ENCODE measurements around the gene PARD6B.

DNA sequence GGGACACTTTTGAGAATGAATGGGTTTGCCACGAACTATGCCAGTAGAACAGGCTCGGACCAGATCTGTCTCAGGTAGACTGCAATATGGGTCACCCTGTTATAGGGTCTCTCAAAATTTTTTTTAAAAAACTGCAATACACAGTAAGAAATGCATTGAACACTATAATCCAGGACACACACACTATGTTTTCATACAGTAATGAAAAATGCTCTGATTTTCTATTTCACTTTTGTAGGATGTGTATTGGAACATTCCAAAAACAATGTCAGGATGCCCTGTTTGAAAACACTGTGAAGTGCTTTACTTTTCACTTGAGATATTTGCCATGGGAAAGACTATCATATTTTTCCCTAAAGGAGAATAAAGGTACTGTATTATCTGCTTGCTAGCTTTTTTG lies 25.1 kb downstream of the PARD6B start:
- TF ChIP-seq, protein P1, sequence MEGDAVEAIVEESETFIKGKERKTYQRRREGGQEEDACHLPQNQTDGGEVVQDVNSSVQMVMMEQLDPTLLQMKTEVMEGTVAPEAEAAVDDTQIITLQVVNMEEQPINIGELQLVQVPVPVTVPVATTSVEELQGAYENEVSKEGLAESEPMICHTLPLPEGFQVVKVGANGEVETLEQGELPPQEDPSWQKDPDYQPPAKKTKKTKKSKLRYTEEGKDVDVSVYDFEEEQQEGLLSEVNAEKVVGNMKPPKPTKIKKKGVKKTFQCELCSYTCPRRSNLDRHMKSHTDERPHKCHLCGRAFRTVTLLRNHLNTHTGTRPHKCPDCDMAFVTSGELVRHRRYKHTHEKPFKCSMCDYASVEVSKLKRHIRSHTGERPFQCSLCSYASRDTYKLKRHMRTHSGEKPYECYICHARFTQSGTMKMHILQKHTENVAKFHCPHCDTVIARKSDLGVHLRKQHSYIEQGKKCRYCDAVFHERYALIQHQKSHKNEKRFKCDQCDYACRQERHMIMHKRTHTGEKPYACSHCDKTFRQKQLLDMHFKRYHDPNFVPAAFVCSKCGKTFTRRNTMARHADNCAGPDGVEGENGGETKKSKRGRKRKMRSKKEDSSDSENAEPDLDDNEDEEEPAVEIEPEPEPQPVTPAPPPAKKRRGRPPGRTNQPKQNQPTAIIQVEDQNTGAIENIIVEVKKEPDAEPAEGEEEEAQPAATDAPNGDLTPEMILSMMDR (IDR thresholded peaks at IDR 0.05), result no peak
- no peak for TF ChIP-seq RAD21 (IDR thresholded peaks at IDR 0.05; ENCODE audit: low read length)
- TF ChIP-seq GATA2 (CRISPR knock-in tag; IDR thresholded peaks at IDR 0.05), result no peak
- no peak for TF ChIP-seq MXI1 (IDR thresholded peaks at IDR 0.05; ENCODE audit: low read depth, low read length)
